GM19193 (cell line): ENCODE measurements around the gene PRKAB2.

ENCODE experiments used
- POLR2A ChIP-seq: IDR thresholded peaks from 4 replicates; pipeline ENCODE4 v1.6.1; 2011; ENCODE audit not compliant: insufficient read depth, insufficient read length; ENCODE audit errors: extremely low read depth

The PRKAB2 gene

DNA sequence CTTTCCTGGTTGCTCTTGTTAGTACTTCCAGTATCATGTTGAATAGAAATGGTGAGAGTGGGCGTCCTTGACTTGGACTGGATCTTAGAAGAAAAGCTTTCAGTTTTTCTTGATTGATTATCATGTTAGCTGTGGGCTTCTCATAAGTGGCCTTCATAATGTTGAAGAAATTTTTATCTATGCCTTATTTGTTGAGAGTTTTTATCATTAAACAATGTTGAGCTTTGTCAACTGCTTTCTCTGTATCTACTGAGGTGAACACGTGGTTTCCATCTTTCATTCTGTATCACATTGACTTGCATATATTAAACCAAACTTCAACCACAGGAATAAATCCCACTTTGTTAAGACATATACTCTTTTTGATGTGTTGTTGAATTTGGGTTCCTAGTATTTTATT is 29.4 kb downstream of the PRKAB2 start:
- no peak for TF ChIP-seq POLR2A

DNA sequence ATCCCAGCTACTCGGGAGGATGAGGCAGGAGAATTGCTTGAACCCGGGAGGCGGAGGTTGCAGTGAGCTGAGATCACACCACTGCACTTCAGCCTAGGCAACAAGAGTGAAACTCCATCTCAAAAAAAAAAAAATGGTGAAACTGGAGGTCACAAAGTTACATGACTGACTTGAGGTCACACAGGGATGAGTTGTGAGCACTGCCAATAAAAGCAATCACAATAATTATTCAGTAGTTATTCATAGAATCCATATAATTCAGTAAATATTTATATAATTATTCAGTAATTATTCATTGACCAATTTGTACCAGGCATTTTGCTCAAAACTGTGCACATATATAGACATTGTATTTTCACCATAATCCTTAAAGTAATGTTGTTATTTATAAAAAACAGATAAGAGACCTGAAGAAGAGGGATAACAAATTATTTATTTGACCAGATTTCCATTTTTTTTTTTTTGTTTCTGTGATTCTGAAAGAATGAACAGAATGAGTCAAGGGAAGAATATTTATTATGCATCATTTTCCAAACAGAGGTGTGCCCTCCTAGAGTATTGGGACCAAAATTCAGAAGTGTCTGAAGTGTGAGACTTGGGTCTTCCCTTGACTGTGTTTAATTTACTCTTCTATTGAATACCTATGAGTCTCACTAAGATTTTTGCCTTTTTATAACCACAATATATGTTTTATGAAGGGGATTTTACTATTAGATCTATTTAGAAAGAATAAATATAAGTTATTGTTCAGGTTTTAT is 43.0 kb downstream of the PRKAB2 start:
- no peak for TF ChIP-seq POLR2A

DNA sequence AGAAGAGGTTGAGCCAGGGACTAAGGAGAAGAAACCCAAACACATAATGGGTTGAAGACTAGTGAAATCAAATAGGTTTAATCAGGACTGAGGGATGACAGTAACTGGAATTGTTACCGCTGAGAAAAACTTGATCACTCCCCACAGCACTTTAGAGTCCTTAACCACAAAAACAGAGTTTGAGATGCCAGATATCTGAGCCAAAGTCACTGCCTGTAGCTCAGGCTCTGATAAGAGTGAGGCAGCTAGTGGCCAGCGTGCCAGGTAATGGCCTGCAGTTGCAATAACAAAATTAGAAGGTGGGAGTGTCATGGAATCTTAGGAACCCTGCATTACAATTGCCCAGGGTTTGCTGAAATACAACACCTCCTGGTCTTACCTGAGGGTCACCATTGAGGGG is 48.0 kb downstream of the PRKAB2 start:
- TF ChIP-seq POLR2A = no peak

DNA sequence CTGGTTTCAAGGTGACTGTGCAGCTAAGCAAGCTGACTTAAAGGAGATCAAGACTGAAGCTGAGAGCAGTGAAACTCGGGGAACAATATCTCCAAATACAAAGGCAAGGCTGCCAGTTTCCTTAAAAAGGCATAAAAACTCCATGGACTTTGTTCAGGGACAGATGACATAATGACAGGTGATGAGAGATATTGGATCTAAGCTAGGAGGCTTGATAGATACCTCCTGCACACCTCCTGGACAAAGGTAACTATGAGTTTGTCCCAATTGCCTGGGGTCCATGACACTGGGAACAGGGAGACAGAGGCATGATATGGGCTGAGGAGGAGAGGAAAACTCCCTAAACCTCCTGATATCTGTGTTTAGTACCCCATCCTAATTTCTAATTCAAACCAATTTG is 55.2 kb downstream of the PRKAB2 start:
- no peak for TF ChIP-seq POLR2A

DNA sequence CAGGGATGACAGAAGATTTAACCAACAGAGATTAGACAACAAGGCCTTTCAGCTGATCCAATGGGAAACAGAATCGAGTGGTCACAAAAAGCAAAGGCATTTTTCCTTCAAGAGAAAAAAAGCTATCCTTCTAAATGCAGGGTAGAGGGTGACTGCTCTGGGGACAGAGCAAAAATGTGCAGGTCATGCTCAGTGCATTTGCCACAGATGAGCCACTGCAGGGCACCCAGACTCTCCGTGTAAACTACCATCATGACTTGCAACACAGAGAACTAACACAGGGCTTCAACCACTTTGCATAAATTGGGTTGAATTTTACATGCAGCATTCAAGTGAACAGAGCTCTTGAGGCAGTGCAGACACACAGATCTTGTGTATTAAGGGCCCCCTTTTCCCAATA is 56.8 kb downstream of the PRKAB2 start:
- no peak for TF ChIP-seq POLR2A

DNA sequence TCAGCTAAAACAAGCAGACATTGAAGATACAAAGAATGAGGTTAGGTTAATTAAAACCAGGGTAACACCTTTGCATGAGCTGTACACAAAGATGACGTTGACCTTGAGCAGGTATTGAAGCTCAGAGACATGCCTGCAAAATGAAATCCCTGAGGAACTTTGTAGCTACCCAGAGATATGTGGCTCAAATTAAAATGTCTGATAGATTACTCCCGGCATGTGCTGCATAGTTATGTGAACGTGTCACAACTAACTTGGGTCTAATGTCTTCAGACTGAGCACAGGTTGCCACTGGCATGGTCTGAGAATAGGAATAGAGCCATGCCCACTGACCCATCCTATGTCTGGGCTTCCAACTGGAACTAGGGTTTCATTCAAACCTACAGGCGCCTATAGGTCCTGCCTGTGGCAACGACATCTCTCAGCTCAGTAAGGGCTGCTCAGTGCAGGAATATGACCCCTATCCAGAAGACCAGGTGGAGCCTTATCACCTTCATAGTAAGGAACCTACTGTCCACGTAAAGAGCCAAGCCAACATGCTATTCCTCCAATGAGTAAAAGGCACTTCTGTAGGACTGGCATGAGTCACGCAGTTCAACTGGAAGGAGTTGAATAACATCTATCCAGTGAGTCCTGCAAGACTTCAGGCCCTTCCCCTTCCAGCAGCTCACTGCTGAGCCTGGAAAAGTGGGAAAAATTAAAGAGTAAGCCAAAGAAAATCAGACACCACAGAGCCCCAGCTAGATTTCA is 60.7 kb downstream of the PRKAB2 start:
- TF ChIP-seq POLR2A = no peak

DNA sequence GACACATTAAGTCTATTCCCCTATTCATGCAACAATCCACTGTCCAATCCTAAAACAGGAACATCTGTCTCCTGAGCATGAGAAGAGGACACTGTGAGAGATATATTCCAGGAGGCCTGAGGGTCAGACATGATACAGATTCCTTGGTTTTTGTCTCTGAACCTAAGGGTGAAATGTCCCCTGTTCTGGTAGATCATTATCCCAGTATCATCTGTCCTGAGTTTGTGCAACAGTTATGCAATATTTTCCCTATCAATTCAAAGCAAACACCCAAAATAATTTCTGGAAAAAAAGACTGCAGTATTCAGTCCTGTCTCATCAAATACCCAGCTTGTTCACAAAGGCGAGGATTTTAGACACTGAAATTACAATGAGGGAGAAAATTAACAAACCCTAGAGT is 61.4 kb downstream of the PRKAB2 start:
- TF ChIP-seq POLR2A = no peak

DNA sequence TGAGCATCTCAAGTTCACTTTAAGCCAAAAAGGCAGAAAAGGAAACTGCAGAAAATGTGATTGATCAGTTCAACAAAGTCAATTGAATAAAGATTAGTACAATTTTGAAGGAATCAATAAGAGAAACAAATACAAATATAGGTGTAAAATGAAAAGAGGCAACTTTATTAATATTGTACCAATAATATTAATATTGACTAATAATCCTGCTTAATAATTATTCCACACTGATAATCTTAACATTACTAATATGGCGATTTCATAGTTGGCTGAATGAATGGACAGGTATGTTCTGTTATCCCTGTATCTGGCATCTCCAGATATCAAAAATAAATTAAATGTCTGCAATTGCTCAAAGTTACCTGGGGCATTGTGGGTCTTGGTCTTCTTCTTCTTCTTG is 61.8 kb downstream of the PRKAB2 start:
- no peak for TF ChIP-seq POLR2A

DNA sequence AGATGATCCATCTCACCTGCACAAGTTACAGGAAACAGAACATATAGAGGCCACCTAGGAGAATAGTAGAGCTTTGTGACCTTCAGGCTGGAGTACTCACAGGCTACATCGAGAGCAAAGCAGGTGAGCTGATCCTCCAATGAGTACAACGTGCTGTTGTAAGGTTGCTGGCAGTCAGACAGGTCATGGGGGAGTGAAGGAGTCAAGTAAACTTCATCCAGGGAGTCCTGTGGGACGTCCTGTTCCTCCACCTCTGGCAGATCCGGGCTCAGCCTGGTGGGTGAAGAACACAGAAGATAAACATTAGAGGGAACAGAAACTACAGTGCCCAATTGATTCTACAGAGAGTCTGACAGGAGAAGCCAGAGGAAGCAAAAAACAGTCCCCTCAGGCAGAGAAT is 62.5 kb downstream of the PRKAB2 start:
- no peak for TF ChIP-seq POLR2A

DNA sequence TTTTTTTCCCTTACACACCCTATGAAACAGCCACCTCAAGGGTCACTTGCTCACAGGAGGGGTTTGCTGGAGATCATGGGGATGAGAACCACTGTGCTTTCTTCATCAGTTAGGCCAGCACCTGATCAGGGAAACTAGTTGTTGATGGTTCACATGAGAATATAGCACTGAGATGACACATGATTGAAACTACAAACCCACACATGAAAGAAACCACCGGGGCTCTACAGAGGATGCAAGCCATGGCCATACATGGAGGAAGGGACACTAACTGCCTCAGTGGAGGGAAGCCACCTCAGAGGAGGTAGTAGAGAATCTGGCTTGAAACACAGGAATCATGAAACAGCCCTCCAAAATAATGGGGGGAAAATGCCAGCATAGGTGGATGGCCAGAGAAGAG is 63.2 kb downstream of the PRKAB2 start:
- no peak for TF ChIP-seq POLR2A

DNA sequence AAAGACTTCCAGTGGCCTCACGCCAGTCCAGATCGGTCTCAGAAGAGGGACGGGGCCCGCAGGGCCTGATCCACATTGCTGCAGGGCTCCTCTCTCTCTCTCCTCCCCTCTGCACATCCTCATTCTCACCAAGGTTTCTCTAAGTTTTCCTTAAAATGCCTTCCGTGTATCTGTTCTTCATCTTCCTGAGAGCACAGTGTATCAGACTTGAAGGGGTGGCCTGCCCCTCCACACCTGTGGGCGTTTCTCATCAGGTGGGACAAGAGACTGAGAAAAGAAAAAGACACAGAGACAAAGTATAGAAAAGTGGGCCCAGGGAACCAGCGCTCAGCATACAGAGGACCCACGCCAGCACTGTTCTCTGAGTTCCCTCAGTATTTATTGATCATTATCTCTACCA is 66.4 kb downstream of the PRKAB2 start:
- no peak for TF ChIP-seq POLR2A
